H1 (cell line): ENCODE results near the gene BRCA1. TPM values are rescaled to one million over a fixed set of nuclear protein-coding genes. Genes with fewer than 3 reads are reported as not detected.

Experiments
- CTCF ChIA-PET: fragments of 300-600 bp; sonication (Branson Sonifier 250); formaldehyde crosslinking; loops from one replicate; lab custom pipeline; 2021; ENCODE audit not compliant: partially characterized antibody; lab: Charles Lee
- POLR2A ChIA-PET: fragments of 300-600 bp; sonication (Branson Sonifier 250); formaldehyde crosslinking; loops from one replicate; lab custom pipeline; 2021; ENCODE audit warnings: inconsistent platforms; ENCODE audit not compliant: partially characterized antibody; lab: Charles Lee
- DNase-seq, 2 experiments: peaks; one replicate each; pipeline versions ENCODE4 v3.0.0 to v3.0.0-alpha.2; 2010 to 2022; ENCODE audit warnings: low spot score in 2 of 2, low read depth in 1 of 2, mixed read lengths in 1 of 2
- FAIRE-seq: peaks from 2 replicates; lab custom pipeline; 2011; peaks lifted over from hg19 to GRCh38; lab: Jason Lieb, UNC
- H2AFZ ChIP-seq: 2 replicates; pipeline ENCODE4 v1.8.1; 2012; ENCODE audit warnings: low read length, inconsistent platforms
- H2AK5ac ChIP-seq: 2 replicates; pipeline ENCODE4 v1.6.1; 2013; ENCODE audit warnings: low read depth, low read length
- H2BK120ac ChIP-seq: replicated peaks from 2 replicates; pipeline ENCODE3; 2013; ENCODE audit warnings: low read depth, low read length, inconsistent platforms
- H2BK12ac ChIP-seq: 2 replicates; pipeline ENCODE4 v1.6.1; 2013; ENCODE audit warnings: low read depth, low read length
- H2BK15ac ChIP-seq: 2 replicates; pipeline ENCODE4 v1.6.1; 2013; ENCODE audit warnings: low read length
- H2BK20ac ChIP-seq: 2 replicates; pipeline ENCODE4 v1.6.1; 2013; ENCODE audit warnings: low read length
- H2BK5ac ChIP-seq: 2 replicates; pipeline ENCODE4 v1.6.1; 2013; ENCODE audit warnings: low read depth, low read length
- H3K14ac ChIP-seq: 2 replicates; pipeline ENCODE4 v1.6.1; 2013; ENCODE audit warnings: inconsistent platforms; ENCODE audit not compliant: insufficient read length
- H3K18ac ChIP-seq: 2 replicates; pipeline ENCODE4 v1.6.1; 2013; ENCODE audit warnings: low read length; ENCODE audit errors: extremely low read depth
- H3K23ac ChIP-seq: 2 replicates; pipeline ENCODE4 v1.6.1; 2013; ENCODE audit warnings: inconsistent platforms; ENCODE audit not compliant: insufficient read length
- H3K23me2 ChIP-seq: 2 replicates; pipeline ENCODE4 v1.6.1; 2013; ENCODE audit warnings: low read depth, low read length
- H3K27ac ChIP-seq: 2 replicates; pipeline ENCODE4 v1.6.1; 2011; ENCODE audit warnings: low read depth, low read length, inconsistent platforms
- H3K27me3 ChIP-seq, 4 experiments: replicated peaks in 1 of 4; 1 replicate in 1 of 4; 2 replicates in 3 of 4; pipeline versions ENCODE4 v1.6.1 to v1.8.1; 2011 to 2013; ENCODE audit warnings: low read length in 3 of 4, mild to moderate bottlenecking in 3 of 4, inconsistent platforms in 2 of 4, mixed read lengths in 2 of 4, moderate library complexity in 1 of 4; ENCODE audit not compliant: control insufficient read depth in 3 of 4, insufficient read depth in 3 of 4; ENCODE audit errors: extremely low read depth in 1 of 4
- H3K36me3 ChIP-seq, 4 experiments: 2 replicates each; pipeline versions ENCODE4 v1.6.1 to v1.8.1; 2011 to 2013; ENCODE audit warnings: mild to moderate bottlenecking in 4 of 4, low read length in 3 of 4, moderate library complexity in 2 of 4, control low read depth in 1 of 4, inconsistent platforms in 1 of 4; ENCODE audit not compliant: insufficient read depth in 4 of 4, control insufficient read depth in 2 of 4
- H3K4ac ChIP-seq: replicated peaks from 2 replicates; pipeline ENCODE3; 2013; ENCODE audit warnings: low read length, low read depth, mixed read lengths, inconsistent platforms; ENCODE audit not compliant: insufficient read length
- H3K4me1 ChIP-seq, 4 experiments: replicated peaks in 1 of 4; 1 replicate in 1 of 4; 2 replicates in 3 of 4; pipeline versions ENCODE4 v1.6.1 to v1.8.1; 2011 to 2013; ENCODE audit warnings: low read length in 3 of 4, inconsistent platforms in 2 of 4, mixed read lengths in 1 of 4; ENCODE audit not compliant: insufficient read depth in 4 of 4, control insufficient read depth in 3 of 4
- H3K4me2 ChIP-seq, 2 experiments: 2 replicates each; pipeline versions ENCODE4 v1.6.1 to v1.8.1; 2011 to 2013; ENCODE audit warnings: low read depth in 2 of 2, low read length in 2 of 2, control low read depth in 1 of 2, inconsistent platforms in 1 of 2, mild to moderate bottlenecking in 1 of 2; ENCODE audit not compliant: insufficient read depth in 1 of 2
- H3K4me3 ChIP-seq, 4 experiments: fragments of 200-600, 300-600 bp in 1 of 4; sonication (generic), shearing (Covaris generic), sonication (Bioruptor Twin) in 1 of 4; 2 replicates each; pipeline versions ENCODE4 v1.5.1 to v1.8.1; 2011 to 2016; ENCODE audit warnings: low read length in 4 of 4, low read depth in 3 of 4, control low read depth in 2 of 4, inconsistent platforms in 2 of 4, mild to moderate bottlenecking in 2 of 4, mixed read lengths in 1 of 4, moderate library complexity in 1 of 4; ENCODE audit not compliant: insufficient read depth in 2 of 4; ENCODE audit errors: extremely low read depth in 1 of 4
- H3K56ac ChIP-seq: replicated peaks from 2 replicates; pipeline ENCODE3; 2013; ENCODE audit warnings: low read depth, mild to moderate bottlenecking, mixed read lengths, low read length, inconsistent platforms; ENCODE audit not compliant: insufficient read length
- H3K79me1 ChIP-seq: 2 replicates; pipeline ENCODE4 v1.6.1; 2013; ENCODE audit warnings: low read depth, low read length, control low read depth
- H3K79me2 ChIP-seq, 2 experiments: 2 replicates each; pipeline versions ENCODE4 v1.6.1 to v1.8.1; 2012 to 2013; ENCODE audit warnings: low read length in 2 of 2, mild to moderate bottlenecking in 2 of 2, inconsistent platforms in 1 of 2; ENCODE audit not compliant: insufficient read depth in 2 of 2, control insufficient read depth in 1 of 2
- H3K9ac ChIP-seq, 4 experiments: replicated peaks in 1 of 4; 1 replicate in 1 of 4; 2 replicates in 3 of 4; pipeline versions ENCODE4 v1.6.1 to v1.8.1; 2011 to 2013; ENCODE audit warnings: low read depth in 3 of 4, low read length in 3 of 4, control low read depth in 2 of 4, mild to moderate bottlenecking in 2 of 4, moderate library complexity in 2 of 4, inconsistent platforms in 1 of 4; ENCODE audit errors: extremely low read depth in 1 of 4
- H3K9me3 ChIP-seq, 2 experiments: 2 replicates each; pipeline versions ENCODE4 v1.6.1 to v1.8.1; 2012 to 2013; ENCODE audit warnings: mild to moderate bottlenecking in 2 of 2, moderate library complexity in 2 of 2, control low read depth in 1 of 2, inconsistent platforms in 1 of 2, low read depth in 1 of 2, low read length in 1 of 2, mixed read lengths in 1 of 2; ENCODE audit not compliant: insufficient read depth in 2 of 2
- H4K20me1 ChIP-seq, 2 experiments: replicated peaks in 1 of 2; 2 replicates each; pipeline versions ENCODE3 to v1.8.1; 2011 to 2013; ENCODE audit warnings: inconsistent platforms in 2 of 2, low read length in 2 of 2, mild to moderate bottlenecking in 1 of 2; ENCODE audit not compliant: insufficient read depth in 2 of 2, control insufficient read depth in 1 of 2
- H4K5ac ChIP-seq: 2 replicates; pipeline ENCODE4 v1.6.1; 2013; ENCODE audit warnings: low read length, low read depth, mixed read lengths, inconsistent platforms; ENCODE audit not compliant: insufficient read length
- H4K8ac ChIP-seq: 2 replicates; pipeline ENCODE4 v1.8.0; 2013; ENCODE audit warnings: mild to moderate bottlenecking, moderate library complexity, low read length, inconsistent platforms; ENCODE audit not compliant: insufficient read depth; ENCODE audit errors: extremely low read depth
- H4K91ac ChIP-seq: replicated peaks from 2 replicates; pipeline ENCODE3; 2013; ENCODE audit warnings: low read length, mixed read lengths, inconsistent platforms; ENCODE audit not compliant: insufficient read length
- KDM1A ChIP-seq: fragments of 200-600, 300-600 bp; sonication (generic); IDR thresholded peaks from 2 replicates; pipeline ENCODE4 v1.7.1; 2016; ENCODE audit warnings: mild to moderate bottlenecking, low read length, borderline replicate concordance
- POLR2A ChIP-seq, 2 experiments: IDR thresholded peaks; 1 replicate in 1 of 2; 2 replicates in 1 of 2; pipeline ENCODE4 v1.6.1; 2011; ENCODE audit warnings: low read depth in 2 of 2, low read length in 2 of 2, mild to moderate bottlenecking in 2 of 2; ENCODE audit errors: control extremely low read depth in 1 of 2
- WGBS, 2 experiments: shearing (Covaris generic) in 1 of 2; methylation state at CpG; one replicate each; pipeline versions ENCODE4 v1.1.6 to v1.1.7; 2013 to 2015; ENCODE audit warnings: low lambda C conversion rate in 2 of 2, mixed read lengths in 2 of 2, inconsistent platforms in 1 of 2, low coverage in 1 of 2, missing lambda C conversion rate in 1 of 2; ENCODE audit not compliant: insufficient replicate concordance in 2 of 2, insufficient coverage in 1 of 2, insufficient read length in 1 of 2; ENCODE audit errors: extremely low coverage in 1 of 2, missing lambda C conversion rate in 1 of 2; 5-methylcytosine and 5-hydroxymethylcytosine counted together
- polyA plus RNA-seq, 7 experiments: library from polyadenylated mRNA; depleted of rRNA in 3 of 7; stranded (reverse) in 5 of 7; unstranded in 2 of 7; fragments of >200 nt in 5 of 7; fragments of 200-250 nt in 2 of 7; gene quantifications; 1 replicate in 5 of 7; 2 replicates in 1 of 7; 4 replicates in 1 of 7; pipeline versions ENCODE4 v1.2.1 to v1.2.3, GENCODE V29; 2011 to 2013; ENCODE audit warnings: missing spikeins in 2 of 7, mixed read lengths in 2 of 7
- total RNA-seq: library from RNA; stranded (reverse); fragmentation: NEBNext Ultra II Directional; extraction: Animal tissue kit (Norgen Biotek cat#: 25700); gene quantifications from 2 replicates; pipeline ENCODE4 v1.2.1, GENCODE V29; 2021

BRCA1 gene
- total and polyA plus RNA-seq, 2 of the 8 experiments (the other 6 are each of a cell fraction or from before 2014, with no cell fraction given): 30.7 to 39.2 TPM

- Histone ChIP-seq H3K9me3 (no peaks in the 10 kb centered on the region), H4K5ac (no peak overlapping the region), H3K23ac (no peak overlapping the region), H2BK20ac (no peak overlapping the region), H3K56ac (no peak overlapping the region), H2BK12ac (no peak overlapping the region), H2AFZ (no peak overlapping the region), H3K4me1 (peaks cover 0 to 2% (median 0%) of the 10 kb centered on the region in 4 experiments; a peak in 1 of 7 replicates), H3K18ac (no peak overlapping the region), H4K8ac (no peak overlapping the region), H3K79me1 (no peaks in the 10 kb centered on the region; the same call in 1 of the 2 replicates), H3K79me2 (no peaks in the 10 kb centered on the region), H3K36me3 (no peaks in the 10 kb centered on the region), H4K91ac (no peak overlapping the region), H3K4ac (no peak overlapping the region), H3K4me2 (no peak overlapping the region), H3K27me3 (no peaks in the 10 kb centered on the region)
- DNase-seq: no peak
- ChIA-PET CTCF (interaction anchor here (0.6 to 1.2 kb wide), 3 partner anchors 16 to 88 kb away, joined by 3 to 4 read pairs (median 3); no protein-coding TSS in a partner anchor), POLR2A (interaction anchor here (1.2 to 2.4 kb wide), 2 partner anchors 15 to 173 kb away, joined by 4 to 8 read pairs; no protein-coding TSS in a partner anchor)
- 89% methylated on average over 5 of the region's 5 CpGs; no CpG with 5 or more reads in 1 of the 2 experiments for WGBS, 2 experiments
- TF ChIP-seq KDM1A (no peak), POLR2A (IDR thresholded peaks at IDR 0.05; ENCODE audit: control extremely low read depth in 1 of 2, low read depth in 2 of 2, low read length in 2 of 2) (no peak)
- TF ChIP-seq, all 59 proteins: peak for 0
- H3K27ac ChIP-seq: no peak overlapping the region
- H3K14ac ChIP-seq: no peak overlapping the region
- no peak overlapping the region for H2BK15ac ChIP-seq
- no peak for FAIRE-seq
- H4K20me1 ChIP-seq: no peaks in the 10 kb centered on the region
- H3K9ac ChIP-seq: no peak overlapping the region
- no peak overlapping the region for H2BK5ac ChIP-seq
- H2BK120ac ChIP-seq: no peak overlapping the region
- H2AK5ac ChIP-seq: no peak overlapping the region
- H3K4me3 ChIP-seq: no peak overlapping the region
- H3K23me2 ChIP-seq: no peaks in the 10 kb centered on the region
These were observed 17.0 kb upstream of the BRCA1 start for GRCh38 chr17:43142153-43142552.
